ENCODE results near the gene MAST2.
"Not testable (repeated sequence)": the region's sequence is repeated elsewhere in the genome, so short reads cannot be mapped to it uniquely, and the experiment has no call there.

MAST2 gene

DNA sequence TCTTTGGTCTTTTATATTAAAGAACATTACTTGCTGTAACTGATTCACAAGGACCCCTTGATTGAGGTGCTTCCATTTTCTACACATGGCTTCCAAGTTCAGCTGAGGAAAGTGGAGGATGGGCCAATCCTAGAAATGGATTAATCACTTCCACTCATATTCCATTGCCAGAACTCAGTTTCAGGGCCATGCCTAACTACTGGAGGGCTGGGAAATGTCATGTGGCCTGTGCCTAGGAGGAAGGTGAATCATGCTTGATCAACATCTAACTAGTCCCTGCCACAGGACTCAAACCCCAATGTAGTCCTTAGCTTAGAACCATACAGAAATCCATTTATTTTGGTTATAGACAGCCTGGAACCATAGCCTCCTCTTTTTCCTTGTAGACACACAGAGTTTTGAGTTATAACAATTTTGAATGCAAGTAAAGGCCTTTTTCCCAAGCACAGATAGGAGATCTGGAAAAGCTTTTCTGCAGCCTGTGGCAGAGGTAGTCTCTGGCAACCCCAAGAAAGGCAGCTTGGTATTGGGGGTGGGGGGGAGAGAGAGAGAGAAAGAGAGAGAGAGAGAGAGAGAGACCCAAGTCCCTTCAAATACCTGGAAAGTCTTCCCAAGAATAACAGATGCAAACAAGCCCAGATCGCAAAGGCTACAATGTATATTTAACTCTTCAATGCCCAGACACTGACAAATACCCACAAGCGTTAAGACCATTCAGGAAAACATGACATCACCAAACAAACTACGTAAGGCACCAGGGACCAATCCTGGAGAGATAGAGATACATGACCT lies 12.5 kb downstream of the MAST2 start:
- peak; percentile 85 for DNase-seq

DNA sequence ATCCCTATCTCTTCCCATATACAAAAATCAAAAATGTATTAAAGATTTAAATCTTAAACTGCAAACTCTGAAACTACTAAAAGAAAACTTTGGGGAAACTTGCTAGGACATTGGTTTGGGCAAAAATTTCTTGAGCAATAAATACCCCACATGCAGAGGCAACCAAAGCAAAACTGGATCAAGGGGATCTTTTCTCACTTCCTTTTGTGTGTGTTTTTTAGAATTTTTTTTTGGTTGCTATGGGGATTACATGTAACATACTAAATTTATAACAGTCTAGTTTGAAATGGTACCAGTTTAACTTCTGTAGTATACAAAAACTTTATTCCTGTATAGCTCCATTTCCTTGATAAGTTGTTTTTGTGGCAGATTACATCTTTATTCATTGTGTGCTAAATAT lies 16.8 kb downstream of the MAST2 start:
- DNase-seq, result no peak

DNA sequence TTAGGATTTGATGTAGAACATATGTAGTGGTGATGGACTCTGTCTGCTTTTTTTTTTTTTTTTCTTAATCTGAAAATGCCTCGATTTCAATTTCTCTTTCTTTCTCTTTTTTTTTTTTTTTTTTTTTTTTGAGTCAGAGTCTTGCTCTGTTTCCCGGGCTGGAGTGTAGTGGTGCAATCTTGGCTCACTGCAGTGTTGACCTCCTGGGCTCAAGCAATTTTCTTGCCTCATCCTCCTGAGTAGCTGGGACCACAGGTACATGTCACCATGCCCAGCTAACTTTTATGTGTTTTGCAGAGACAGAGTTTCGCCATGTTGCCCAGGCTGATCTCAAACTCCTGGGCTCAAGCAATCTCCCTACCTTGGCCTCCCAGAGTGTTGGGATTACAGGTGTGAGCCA lies 17.4 kb downstream of the MAST2 start:
- DNase-seq, result no peak

DNA sequence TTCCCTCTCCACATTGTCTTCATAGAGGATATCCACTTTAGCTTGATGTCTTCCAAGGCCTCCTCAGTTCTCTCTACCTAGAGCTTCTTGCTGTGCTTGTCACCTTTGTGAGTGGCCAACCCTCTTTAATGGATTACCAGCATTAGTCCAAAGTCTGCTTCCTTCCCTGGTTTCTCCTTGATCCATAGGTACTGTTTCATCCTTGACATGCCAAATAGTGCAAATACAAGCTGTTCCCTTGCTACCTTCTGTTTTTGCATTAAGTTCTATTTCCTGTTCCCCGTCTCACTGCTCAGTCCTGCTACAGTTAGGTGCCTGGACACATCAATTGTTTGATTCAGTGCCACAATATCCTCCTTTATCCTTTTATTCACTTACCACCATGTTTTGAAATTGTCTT lies 19.2 kb downstream of the MAST2 start:
- DNase-seq, result no peak

DNA sequence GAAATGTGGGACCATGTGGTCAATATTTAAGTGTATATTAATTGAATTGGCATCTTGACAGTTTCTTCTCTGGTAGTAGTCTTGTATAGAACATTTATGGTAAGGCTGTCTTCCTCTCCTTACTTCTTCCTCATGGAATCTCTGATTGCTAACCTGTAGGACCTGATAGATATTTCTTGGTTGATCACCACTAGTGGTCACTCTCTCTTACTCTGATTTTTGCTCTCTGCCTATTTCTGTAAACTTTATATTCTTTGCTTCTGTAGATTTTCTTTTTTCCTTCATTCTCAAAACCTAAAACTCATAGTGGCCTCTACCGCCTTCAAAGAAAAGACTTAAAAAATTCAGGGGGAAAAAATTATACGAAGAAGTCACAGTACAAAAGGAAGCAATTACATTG lies 21.2 kb downstream of the MAST2 start:
- DNase-seq, result no peak

DNA sequence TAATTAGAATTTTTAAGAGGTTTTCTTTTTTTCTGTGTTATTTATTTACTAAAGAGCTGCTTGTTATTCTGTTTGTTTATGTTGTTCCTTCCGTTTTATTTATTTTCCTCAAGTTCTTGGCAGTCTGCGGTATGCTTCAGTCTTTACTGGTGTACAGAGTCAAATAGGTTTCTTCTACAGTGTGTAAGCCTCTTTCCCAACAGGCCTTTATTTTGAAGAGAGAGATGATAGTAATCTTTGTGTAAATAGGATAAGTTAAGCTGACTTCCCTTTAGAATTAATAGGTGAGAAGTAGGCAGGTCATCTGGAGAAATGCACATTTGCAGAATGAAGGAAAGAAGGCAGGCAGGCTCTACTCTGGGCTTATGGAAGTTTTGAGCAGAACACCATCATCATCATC lies 23.8 kb downstream of the MAST2 start:
- DNase-seq, result no peak

DNA sequence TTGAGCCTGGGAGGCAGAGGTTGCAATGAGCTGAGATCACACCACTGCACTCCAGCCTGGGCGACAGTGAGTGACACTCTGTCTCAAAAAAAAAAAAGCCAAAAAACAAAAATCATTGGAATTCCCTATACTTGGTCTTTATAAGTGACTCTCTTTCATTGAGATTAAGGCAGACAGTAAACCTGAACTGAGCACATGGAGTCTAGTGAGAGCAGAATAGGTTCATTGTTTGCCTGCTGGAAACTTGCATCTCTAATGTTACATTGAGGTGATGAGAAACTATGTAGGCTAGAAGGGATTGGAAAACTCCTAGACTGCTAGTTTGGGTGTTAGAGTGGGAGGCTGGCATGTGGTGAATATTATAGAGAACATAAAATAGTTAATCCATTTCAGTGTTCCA lies 25.4 kb downstream of the MAST2 start:
- DNase-seq, result no peak

DNA sequence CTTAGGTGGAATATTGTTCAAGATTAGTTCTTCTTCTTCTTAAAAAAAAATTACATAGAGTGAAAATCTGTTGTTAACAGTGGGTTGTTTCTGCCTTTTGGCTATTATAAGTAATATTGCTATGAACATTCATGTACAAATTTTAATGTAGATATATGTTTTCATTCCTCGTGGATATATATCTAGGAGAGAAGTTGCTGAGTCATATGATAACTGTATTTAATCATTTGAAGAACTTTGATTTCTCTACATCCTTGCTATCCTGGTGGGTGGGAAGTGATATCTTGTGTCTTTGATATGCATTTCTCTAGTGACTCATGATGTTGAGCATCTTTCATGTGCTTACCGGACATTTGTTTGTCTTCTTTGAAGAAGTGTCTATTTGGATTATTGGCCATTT lies 29.9 kb downstream of the MAST2 start:
- DNase-seq, result no peak

DNA sequence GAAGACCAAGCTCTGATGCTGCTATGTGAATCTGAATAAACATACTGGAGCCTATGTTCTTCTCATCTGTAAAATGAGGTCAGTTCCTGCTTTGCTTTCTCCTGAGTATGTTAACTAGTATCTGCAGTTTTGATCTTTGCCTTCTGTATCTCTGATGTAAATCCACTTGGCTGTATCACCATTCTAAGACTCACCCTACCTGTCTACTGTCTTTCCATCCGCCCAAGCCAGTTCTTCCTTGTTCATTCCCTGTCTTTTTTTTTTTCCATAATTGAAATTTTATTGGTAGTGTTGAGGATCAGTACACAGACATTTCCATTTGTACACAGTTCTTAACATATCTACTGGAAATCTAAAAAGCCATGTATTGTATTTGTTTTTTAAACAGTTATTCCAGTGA lies 31.3 kb downstream of the MAST2 start:
- no peak for DNase-seq

DNA sequence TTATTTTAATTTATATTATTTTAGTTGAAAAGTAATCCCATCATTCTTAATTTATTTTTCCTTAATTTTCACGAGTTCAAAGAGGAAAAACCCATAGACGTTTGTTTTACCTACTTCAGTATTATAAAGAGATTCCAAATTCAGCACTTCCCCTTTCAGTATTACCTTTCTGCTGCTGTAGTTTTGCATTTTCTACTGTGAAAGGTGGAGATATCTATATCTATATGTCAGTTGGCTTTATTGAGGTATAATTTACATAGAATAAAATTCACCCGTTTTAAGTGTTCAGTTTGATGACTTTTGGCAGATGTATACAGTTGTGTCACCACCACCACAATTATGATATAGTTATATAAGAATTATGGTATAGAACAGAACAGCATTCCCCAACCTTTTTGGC lies 33.0 kb downstream of the MAST2 start:
- DNase-seq, result no peak

DNA sequence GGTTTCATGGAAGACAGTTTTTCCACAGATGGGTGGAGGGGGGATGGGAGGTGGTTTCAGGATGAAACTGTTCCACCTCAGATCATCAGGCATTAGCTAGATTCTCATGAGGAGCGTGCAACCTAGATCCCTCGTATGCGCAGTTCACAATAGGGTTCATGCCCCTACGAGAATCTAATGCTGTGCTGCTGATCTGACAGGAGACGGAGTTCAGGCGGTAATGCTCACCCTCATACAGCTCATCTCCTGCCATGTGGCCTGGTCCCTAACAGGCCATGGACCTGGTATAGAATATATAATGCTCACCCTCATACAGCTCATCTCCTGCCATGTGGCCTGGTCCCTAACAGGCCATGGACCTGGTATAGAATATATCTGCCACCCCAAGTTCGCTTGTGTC lies 33.4 kb downstream of the MAST2 start:
- not testable (repeated sequence) for DNase-seq

DNA sequence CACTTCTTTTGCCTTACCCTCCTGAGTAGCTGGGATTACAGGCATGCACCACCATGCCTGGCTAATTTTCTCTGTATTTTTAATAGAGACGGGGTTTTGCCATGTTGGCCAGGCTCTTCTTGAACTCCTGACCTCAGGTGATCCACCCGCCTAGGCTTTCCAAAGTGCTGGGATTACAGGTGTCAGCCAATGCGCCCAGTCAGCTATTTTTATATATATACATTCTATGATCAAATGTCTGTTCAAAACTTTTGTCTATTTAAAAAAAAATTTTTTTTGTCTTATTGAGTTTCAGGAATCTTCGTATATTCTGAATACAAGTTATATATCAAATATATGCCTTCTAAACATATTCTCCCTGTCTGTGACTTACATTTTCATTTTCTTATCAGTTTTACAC lies 34.9 kb downstream of the MAST2 start:
- DNase-seq, result not testable (repeated sequence)

DNA sequence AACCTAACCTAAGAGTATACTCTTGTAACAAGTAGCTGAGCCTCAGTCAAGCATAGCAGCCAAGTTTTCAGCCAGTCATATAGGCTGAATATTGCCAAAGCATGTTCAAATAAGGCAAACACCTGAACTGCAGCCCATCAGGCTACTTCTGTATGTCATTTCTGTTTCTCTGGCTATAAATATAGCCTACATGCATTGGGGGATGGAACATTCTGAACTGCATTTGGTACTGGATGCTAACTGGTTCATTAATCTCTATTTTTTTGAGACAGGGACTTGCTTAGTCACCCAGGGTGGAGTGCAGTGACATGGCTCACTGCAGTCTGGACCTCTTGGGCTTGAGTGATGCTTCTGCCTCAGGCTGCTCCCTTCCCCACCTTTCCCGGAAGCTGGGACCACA lies 37.3 kb downstream of the MAST2 start:
- no peak for DNase-seq

DNA sequence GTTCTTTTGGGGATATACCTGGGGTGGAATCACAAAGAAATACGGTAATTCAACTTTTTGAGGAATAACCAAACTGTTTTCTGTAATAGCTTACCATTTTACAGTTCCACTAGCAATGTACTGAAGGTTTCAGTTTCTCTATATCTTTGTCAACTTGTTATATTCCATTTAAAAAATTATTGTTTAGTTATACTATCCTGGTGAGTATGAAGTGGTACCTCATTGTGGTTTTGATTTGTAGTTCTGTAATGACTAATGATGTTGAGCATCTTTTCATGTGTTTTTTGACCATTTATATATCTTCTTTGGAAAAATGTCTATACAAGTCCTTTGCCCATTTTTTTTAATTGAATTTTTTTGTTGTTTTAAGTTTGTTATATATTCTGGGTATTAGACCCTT lies 39.4 kb downstream of the MAST2 start:
- no peak for DNase-seq

DNA sequence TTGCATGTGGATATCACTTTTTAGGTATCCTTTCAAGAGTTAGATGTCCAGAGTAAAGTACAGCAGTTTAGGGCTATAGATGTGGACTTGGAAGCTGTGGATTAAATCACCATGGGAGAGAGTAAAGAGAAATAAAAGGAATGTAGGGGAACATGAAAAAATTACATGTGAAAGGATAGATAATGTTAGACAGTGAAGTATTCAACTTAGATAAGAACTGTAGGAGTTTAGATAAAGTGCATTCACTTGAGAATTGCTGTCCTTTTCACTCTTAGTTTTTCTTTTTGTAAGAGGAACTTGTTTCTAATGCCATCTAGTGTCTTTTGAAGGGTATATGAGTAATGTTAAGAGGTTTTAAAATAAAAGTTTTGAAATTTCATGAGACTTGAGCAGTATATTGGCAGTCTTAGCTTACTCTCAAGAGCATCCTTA lies 40.1 kb downstream of the MAST2 start:
- DNase-seq, result peak; percentile 55

DNA sequence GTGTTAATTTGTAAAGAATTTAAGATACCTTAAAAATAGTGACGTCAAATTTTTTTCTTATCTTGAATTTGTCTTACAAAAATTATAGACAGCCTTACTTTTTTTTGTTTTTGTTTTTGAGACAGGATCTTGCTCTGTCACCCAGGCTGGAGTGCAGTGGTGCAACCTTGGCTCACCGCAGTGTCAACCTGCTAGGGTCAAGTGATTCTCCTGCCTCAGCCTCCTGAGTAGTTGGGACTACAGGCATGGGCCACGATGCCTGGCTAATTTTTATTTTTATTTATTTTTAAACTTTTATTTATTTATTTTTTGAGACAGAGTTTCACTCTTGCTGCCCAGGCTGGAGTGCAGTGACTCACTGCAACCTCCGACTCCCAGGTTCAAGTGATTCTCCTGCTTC lies 40.6 kb downstream of the MAST2 start:
- not testable (repeated sequence) for DNase-seq

DNA sequence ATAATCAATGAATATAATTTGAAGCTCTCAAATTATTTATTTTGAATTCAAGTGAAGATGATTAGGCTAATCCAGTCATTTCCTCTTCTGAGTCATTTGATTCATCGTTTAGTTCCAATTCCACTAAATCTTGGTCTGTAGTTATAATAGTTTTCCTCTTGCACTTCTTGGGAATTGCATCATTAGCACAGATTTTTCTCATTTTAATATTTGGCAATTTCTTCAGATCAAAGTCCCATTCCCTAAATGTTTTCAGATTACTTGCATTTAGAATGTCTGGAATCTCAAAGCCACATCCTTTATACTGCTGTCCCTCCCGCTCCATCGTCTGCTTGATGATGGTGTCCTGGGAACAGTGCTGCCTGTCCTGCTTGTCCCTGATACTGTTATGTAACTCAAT lies 43.5 kb downstream of the MAST2 start:
- peak; percentile 76 for DNase-seq

DNA sequence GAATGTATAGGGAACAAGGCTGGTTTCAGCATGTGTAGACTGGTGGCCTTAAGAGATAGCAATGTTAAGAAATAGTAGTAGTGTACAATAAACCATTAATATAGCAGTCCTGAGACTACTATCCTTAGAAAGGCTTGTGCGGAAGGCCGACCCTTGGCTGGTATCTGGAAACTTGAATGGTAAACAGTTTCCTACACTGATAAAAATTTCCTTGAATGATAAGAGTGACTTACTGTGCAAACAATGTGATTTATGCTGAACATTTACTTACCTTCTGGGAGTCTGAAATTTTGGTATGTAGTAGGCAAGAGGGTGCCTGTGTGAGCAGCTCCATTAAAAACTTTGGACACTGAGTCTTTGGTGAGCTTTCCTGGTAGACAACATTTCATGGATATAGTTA lies 44.7 kb downstream of the MAST2 start:
- DNase-seq, result no peak

DNA sequence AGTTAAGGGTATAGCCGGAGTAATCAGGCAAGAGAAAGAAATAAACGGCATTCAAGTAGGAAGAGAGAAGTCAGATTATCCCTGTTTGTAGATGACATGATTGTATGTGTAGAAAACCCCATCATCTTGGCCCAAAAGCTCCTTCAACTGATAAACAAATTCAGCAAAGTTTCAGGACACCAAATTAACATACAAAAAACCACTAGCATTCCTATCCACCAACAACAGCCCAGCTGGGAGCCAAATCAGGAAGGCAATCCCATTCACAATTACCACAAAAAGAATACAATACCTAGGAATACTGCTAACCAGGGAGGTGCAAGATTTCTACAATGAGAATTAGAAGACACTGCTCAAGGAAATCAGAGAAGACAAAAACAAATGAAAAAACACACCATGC lies 45.3 kb downstream of the MAST2 start:
- no peak for DNase-seq

DNA sequence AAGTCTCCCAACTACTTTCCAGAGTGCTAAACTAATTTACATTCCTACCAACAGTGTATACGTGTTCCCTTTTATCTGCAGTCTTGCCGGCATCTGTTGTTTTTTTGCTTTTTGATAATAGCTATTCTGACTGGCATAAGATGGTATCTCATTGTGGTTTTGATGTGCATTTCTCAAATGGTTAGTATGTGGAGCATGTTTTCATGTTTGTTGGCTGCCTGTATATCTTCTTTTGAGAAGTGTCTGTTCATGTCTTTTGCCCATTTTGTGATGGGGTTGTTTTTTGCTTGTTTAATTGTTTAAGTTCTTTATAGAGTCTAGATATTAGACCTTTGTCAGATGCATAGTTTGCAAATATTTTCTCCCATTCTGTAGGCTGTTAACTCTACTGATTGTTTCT lies 46.6 kb downstream of the MAST2 start:
- DNase-seq, result no peak

DNA sequence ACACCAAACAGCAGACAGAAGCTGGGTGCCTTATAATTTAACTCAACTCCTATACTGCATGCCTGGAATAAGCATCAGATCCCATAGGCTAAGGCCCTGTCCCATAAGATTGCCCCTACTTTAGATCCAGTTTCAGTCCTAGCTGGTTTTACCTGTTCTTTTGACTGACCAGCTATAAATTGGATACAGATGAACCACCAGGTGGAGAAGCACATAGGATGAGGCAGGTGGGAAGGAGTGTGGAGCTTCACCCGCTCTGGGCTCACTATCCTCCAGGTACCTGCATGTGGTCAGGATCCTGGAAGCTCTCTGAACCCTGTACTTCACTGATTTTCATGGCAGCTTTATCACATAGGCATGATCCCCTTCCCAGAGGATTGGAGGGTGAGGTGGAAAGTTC lies 51.3 kb downstream of the MAST2 start:
- no peak for DNase-seq

DNA sequence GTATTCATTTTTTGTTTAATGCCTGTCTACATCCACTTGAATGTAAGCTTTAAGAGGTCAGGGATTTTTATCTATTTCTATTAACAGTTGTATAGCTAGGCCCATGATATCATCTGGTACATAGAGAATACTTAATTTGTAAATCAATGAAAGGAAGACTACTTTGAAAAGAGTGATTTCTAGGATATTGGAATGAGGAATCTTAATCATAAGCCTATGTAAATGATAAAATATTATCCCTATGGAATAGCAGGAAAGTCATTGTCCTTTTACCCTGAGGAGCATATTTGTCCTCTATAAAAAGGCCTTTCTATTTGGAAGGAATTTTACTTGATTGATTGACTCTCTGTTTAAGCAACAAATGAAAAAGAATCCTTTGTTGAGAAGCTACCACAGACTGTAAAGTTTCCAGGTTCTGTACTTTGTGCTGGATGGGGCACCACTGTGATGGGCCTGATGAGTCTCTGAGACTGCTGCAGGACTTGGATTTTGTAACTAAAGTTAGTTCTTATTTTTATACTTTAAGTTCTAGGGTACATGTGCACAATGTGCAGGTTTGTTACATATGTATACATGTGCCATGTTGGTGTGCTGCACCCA lies 53.8 kb downstream of the MAST2 start:
- DNase-seq, result no peak

DNA sequence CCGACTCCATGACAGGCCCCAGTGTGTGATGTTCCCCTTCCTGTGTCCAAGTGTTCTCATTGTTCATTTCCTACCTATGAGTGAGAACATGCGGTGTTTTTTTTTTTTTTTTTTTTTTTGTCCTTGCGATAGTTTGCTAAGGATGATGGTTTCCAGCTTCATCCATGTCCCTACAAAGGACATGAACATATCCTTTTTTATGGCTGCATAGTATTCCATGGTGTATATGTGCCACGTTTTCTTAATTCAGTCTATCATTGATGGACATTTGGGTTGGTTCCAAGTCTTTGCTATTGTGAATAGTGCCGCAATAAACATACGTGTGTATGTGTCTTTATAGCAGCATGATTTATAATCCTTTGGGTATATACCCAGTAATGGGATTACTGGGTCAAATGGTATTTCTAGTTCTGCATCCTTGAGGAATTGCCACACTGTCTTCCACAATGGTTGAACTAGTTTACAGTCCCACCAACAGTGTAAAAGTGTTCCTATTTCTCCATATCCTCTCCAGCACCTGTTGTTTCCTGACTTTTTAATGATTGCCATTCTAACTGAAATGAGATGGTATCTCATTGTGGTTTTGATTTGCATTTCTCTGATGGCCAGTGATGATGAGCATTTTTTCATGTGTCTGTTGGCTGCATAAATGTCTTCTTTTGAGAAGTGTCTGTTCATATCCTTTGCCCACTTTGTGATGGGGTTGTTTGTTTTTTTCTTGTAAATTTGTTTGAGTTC lies 54.5 kb downstream of the MAST2 start:
- not testable (repeated sequence) for DNase-seq

DNA sequence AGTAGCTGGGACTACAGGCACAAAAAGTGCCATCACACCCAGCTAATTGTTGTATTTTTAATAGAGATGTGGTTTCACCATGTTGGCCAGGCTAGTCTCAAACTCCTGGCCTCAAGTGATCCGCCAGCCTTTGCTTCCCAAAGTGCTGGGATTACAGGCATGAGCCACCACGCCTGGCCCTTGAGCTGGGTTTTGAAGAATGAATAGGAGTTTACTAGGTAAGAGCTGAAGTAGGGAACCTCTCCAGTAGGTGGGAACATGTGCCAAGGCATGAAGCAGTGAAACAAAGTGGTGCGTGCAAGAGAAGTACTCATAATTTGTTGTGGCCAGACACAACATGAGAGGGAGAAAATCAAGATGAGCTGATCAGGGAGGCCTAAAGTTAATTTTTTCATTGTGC lies 55.8 kb downstream of the MAST2 start:
- no peak for DNase-seq

Data from HCEC 1CT (cell line).